ENCODE measurements around the gene C7orf25. TPM values are rescaled to one million over a fixed set of nuclear protein-coding genes. Genes with fewer than 3 reads are reported as not detected.

Gene C7orf25
- total and polyA plus RNA-seq, 8 donors, result 1.9 to 7.2 (median 2.7) TPM

GRCh38 chr7:42930889-42931288 is 19.0 kb upstream of the C7orf25 start:
- Histone ChIP-seq H3K36me3 (peaks cover 0 to 25% of the 10 kb centered on the region in 2 donors), H3K27ac (no peak overlapping the region), H3K4me3 (peak overlapping the region; percentile 82 to 90), H3K4me1 (peaks cover 11 to 60% of the 10 kb centered on the region in 2 donors), H3K27me3 (no peaks in the 10 kb centered on the region), H3K9me3 (no peaks in the 10 kb centered on the region)
- ATAC-seq, result peak; percentile 14
- DNase-seq, result no peak
- intact Hi-C loops (cut with DNase I), result no loop called here
- TF ChIP-seq CTCF (IDR thresholded peaks at IDR 0.05), result no peak

- H3K27me3 ChIP-seq, result no peaks in the 10 kb centered on the region
- no peaks in the 10 kb centered on the region for H3K9me3 ChIP-seq
- intact Hi-C loops (cut with DNase I), result no loop called here
- ATAC-seq, result no peak
- H3K27ac ChIP-seq, result no peak overlapping the region
- no peak for TF ChIP-seq CTCF (IDR thresholded peaks at IDR 0.05)
- no peak overlapping the region for H3K4me3 ChIP-seq
- peaks cover 0 to 28% of the 10 kb centered on the region in 2 donors for H3K36me3 ChIP-seq
- no peak for DNase-seq
- H3K4me1 ChIP-seq, result peaks cover 11 to 62% of the 10 kb centered on the region in 2 donors
Observed at GRCh38 chr7:42929449-42929848, 17.6 kb upstream of the C7orf25 start.

GRCh38 chr7:42928754-42929153 is 16.9 kb upstream of the C7orf25 start:
- no peaks in the 10 kb centered on the region for H3K9me3 ChIP-seq
- no peaks in the 10 kb centered on the region for H3K27me3 ChIP-seq
- DNase-seq, result no peak
- peaks cover 11 to 61% of the 10 kb centered on the region in 2 donors for H3K4me1 ChIP-seq
- peaks cover 0 to 35% of the 10 kb centered on the region in 2 donors for H3K36me3 ChIP-seq
- intact Hi-C loops (cut with DNase I), result no loop called here
- no peak for ATAC-seq
- H3K4me3 ChIP-seq, result no peak overlapping the region
- no peak overlapping the region for H3K27ac ChIP-seq
- TF ChIP-seq CTCF (IDR thresholded peaks at IDR 0.05), result no peak

DNA sequence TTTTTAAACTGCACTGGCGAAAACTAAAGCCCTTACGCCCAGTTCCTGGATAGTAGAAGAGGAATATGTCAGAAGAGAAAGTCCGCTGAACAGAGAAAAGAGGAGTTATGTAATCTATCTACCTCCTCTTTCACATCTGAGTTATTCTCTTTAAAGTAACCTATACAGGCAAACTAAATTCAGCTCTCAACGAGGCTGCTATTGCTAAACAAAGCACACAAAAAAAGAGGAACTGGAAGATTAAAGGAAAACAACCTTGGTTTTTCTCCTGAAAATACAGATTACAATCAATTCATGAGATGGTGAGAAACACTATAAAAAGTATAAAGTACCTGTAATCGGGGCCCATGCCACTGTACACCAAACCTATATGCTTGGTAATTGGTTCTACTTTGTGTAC is 14.3 kb upstream of the C7orf25 start:
- no peaks in the 10 kb centered on the region for H3K9me3 ChIP-seq
- H3K4me3 ChIP-seq, result no peak overlapping the region
- peak overlapping the region in 1 of 2 donors; percentile 48 for H3K27ac ChIP-seq
- DNase-seq (no peak), ATAC-seq (no peak)
- no peak for TF ChIP-seq CTCF (IDR thresholded peaks at IDR 0.05)
- no peaks in the 10 kb centered on the region for H3K27me3 ChIP-seq
- intact Hi-C loops (cut with DNase I), result no loop called here
- H3K4me1 ChIP-seq, result peaks cover 11 to 51% of the 10 kb centered on the region in 2 donors
- peaks cover 3 to 60% of the 10 kb centered on the region in 2 donors for H3K36me3 ChIP-seq

DNA sequence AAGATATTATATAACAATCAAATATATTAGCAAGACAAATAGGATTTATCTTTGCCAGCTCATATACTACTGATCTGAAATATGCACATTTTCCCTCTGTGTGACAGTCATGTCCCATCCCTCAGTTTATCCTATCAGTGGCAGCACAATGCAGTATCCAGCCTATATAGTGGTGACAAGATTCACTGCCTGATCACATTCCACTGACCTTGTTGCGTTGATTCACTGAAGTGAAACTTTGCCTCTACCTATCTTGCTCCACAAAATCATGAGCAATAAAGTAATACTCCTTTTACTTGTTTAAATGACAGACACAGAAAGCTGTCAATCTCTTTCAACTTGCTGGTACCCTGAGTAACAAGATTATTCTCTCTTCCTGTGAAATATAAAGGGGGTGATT is 13.8 kb upstream of the C7orf25 start:
- peaks cover 3 to 66% of the 10 kb centered on the region in 2 donors for H3K36me3 ChIP-seq
- ATAC-seq, result no peak
- intact Hi-C loops (cut with DNase I), result no loop called here

More for the DNA sequence above, 13.8 kb upstream of the C7orf25 start:
- H3K27me3 ChIP-seq, result no peaks in the 10 kb centered on the region
- TF ChIP-seq CTCF (IDR thresholded peaks at IDR 0.05), result no peak
- no peak for DNase-seq
- peaks cover 5 to 45% of the 10 kb centered on the region in 2 donors for H3K4me1 ChIP-seq
- H3K4me3 ChIP-seq, result no peak overlapping the region
- peak overlapping the region in 1 of 2 donors; percentile 48 for H3K27ac ChIP-seq
- no peaks in the 10 kb centered on the region for H3K9me3 ChIP-seq
